ENCODE data around the gene SIAH2. TPM values are rescaled to one million over a fixed set of nuclear protein-coding genes. Genes with fewer than 3 reads are reported as not detected.

The SIAH2 gene
- total RNA-seq, 6 experiments from 2014 or later = 20.5 to 53.0 (median 36.5) TPM

- H3K4me3 ChIP-seq = peak overlapping the region in 1 of 3 donors; percentile 32
- 14% methylated on average over 2 of the region's 2 CpGs for WGBS (ENCODE audit: insufficient coverage, low coverage, low lambda C conversion rate, missing lambda C conversion rate)
- intact Hi-C loops (cut with DNase I) = no loop called here
- peak overlapping the region in 2 of 3 donors; percentile 83 to 94 for H3K27ac ChIP-seq
- no peaks in the 10 kb centered on the region for H3K27me3 ChIP-seq
- H3K4me1 ChIP-seq = peaks cover 0 to 74% (median 36%) of the 10 kb centered on the region in 4 donors
- H3K9me3 ChIP-seq = no peaks in the 10 kb centered on the region
- no peak for DNase-seq
- TF ChIP-seq CTCF (IDR thresholded peaks at IDR 0.05) = no peak
- no peak for TF ChIP-seq POLR2A (IDR thresholded peaks at IDR 0.05)
- H3K36me3 ChIP-seq = peaks cover 0 to 1% (median 0%) of the 10 kb centered on the region in 4 donors
- peak; percentile 13 to 51 (median 22) for ATAC-seq
Observed at GRCh38 chr3:150736316-150736719, 26.7 kb downstream of the SIAH2 start.

- Histone ChIP-seq H3K4me3 (peak overlapping the region in 1 of 3 donors; percentile 32), H3K9me3 (no peaks in the 10 kb centered on the region), H3K27ac (peak overlapping the region in 1 of 3 donors; percentile 94), H3K4me1 (peaks cover 0 to 64% (median 28%) of the 10 kb centered on the region in 4 donors), H3K36me3 (no peaks in the 10 kb centered on the region), H3K27me3 (no peaks in the 10 kb centered on the region)
- WGBS (ENCODE audit: insufficient coverage, low coverage, low lambda C conversion rate, missing lambda C conversion rate) = no CpG with 5 or more reads among the region's 1 CpG
- intact Hi-C loops (cut with DNase I) = no loop called here
- ATAC-seq (no peak), DNase-seq (peak in 1 of 3 donors; percentile 35)
- TF ChIP-seq POLR2A (IDR thresholded peaks at IDR 0.05) = no peak
- TF ChIP-seq CTCF (IDR thresholded peaks at IDR 0.05) = no peak
Observed at GRCh38 chr3:150734795-150735119, 28.2 kb downstream of the SIAH2 start.

- TF ChIP-seq CTCF (IDR thresholded peaks at IDR 0.05) (no peak), POLR2A (IDR thresholded peaks at IDR 0.05) (no peak)
- H3K4me1 ChIP-seq = peaks cover 0 to 66% (median 30%) of the 10 kb centered on the region in 4 donors
- intact Hi-C loops (cut with DNase I) = no loop called here
- 49% methylated on average over 5 of the region's 9 CpGs for WGBS (ENCODE audit: insufficient coverage, low coverage, low lambda C conversion rate, missing lambda C conversion rate)
- H3K36me3 ChIP-seq = no peaks in the 10 kb centered on the region
- ATAC-seq (peak; percentile 50 to 64 (median 52)), DNase-seq (peak in 2 of 3 donors; percentile 51 to 75)
- peak overlapping the region in 1 of 3 donors; percentile 94 for H3K27ac ChIP-seq
- H3K27me3 ChIP-seq = no peaks in the 10 kb centered on the region
- no peak overlapping the region for H3K4me3 ChIP-seq
- no peaks in the 10 kb centered on the region for H3K9me3 ChIP-seq
Observed at GRCh38 chr3:150733936-150734794, 28.8 kb downstream of the SIAH2 start.

GRCh38 chr3:150733373-150733935, 29.5 kb downstream of the SIAH2 start:
- Histone ChIP-seq H3K4me3 (no peak overlapping the region), H3K36me3 (no peaks in the 10 kb centered on the region), H3K4me1 (peaks cover 0 to 65% (median 30%) of the 10 kb centered on the region in 4 donors), H3K27me3 (no peaks in the 10 kb centered on the region), H3K9me3 (no peaks in the 10 kb centered on the region), H3K27ac (peak overlapping the region in 1 of 3 donors; percentile 94)
- TF ChIP-seq CTCF (IDR thresholded peaks at IDR 0.05) (no peak), POLR2A (IDR thresholded peaks at IDR 0.05) (no peak)
- WGBS (ENCODE audit: insufficient coverage, low coverage, low lambda C conversion rate, missing lambda C conversion rate) = 35% methylated on average over 7 of the region's 8 CpGs
- DNase-seq (no peak), ATAC-seq (peak in 1 of 4 donors; percentile 4)
- intact Hi-C loops (cut with DNase I) = no loop called here

Measured in right lobe of liver (tissue), 6 donors.